ENCODE measurements around the gene FBN2. TPM values are rescaled to one million over a fixed set of nuclear protein-coding genes. Genes with fewer than 3 reads are reported as not detected.

FBN2 gene
- polyA plus RNA-seq, 1 donor from 2014 or later = 1.6 TPM

GRCh38 chr5:128213833-128214232 is 324.2 kb downstream of the FBN2 start:
- no peaks in the 10 kb centered on the region for H4K20me1 ChIP-seq (ENCODE audit: insufficient read depth)
- H3F3A ChIP-seq (ENCODE audit: insufficient read depth, low read length, poor library complexity, severe bottlenecking) = no peaks in the 10 kb centered on the region
- no peaks in the 10 kb centered on the region for H3K27me3 ChIP-seq (ENCODE audit: insufficient read depth, low read depth, low read length)
- H3K79me2 ChIP-seq (replicated peaks; ENCODE audit: insufficient read depth, low read length) = no peaks in the 10 kb centered on the region
- no peak overlapping the region for H3K4me3 ChIP-seq (ENCODE audit: low read length)
- no peak overlapping the region for H3K27ac ChIP-seq (ENCODE audit: low read length)
- no peak for TF ChIP-seq MXI1 (conservative IDR thresholded peaks at IDR 0.05; ENCODE audit: poor library complexity, severe bottlenecking)
- TF ChIP-seq TAF1 (IDR thresholded peaks at IDR 0.05; ENCODE audit: low read depth) = no peak
- TF ChIP-seq CTCF (IDR thresholded peaks at IDR 0.05; ENCODE audit: poor library complexity, severe bottlenecking) = no peak
- no peak for TF ChIP-seq EZH2 (IDR thresholded peaks at IDR 0.05; ENCODE audit: borderline replicate concordance, insufficient read depth, low read length, poor library complexity, severe bottlenecking)
- TF ChIP-seq RAD21 (conservative IDR thresholded peaks at IDR 0.05) = no peak
- TF ChIP-seq REST (IDR thresholded peaks at IDR 0.05; ENCODE audit: borderline replicate concordance) = no peak
- no peak for TF ChIP-seq POLR2AphosphoS5 (IDR thresholded peaks at IDR 0.05)
- no peaks in the 10 kb centered on the region for H3K9me2 ChIP-seq (ENCODE audit: insufficient read depth, low read length)
- no peak overlapping the region for H3K4me2 ChIP-seq (ENCODE audit: low read length)
- no peaks in the 10 kb centered on the region for H3K36me3 ChIP-seq (ENCODE audit: insufficient read depth, low read length)
- H3K9ac ChIP-seq (ENCODE audit: low read length) = no peak overlapping the region
- no peaks in the 10 kb centered on the region for H3K9me3 ChIP-seq (ENCODE audit: low read length)
- no peak overlapping the region for H2AFZ ChIP-seq (ENCODE audit: low read depth, low read length)

- H3K4me3 ChIP-seq (ENCODE audit: low read length) = no peak overlapping the region
- no peaks in the 10 kb centered on the region for H3K79me2 ChIP-seq (replicated peaks; ENCODE audit: insufficient read depth, low read length)
- H3K9ac ChIP-seq (ENCODE audit: low read length) = no peak overlapping the region
- no peaks in the 10 kb centered on the region for H3F3A ChIP-seq (ENCODE audit: insufficient read depth, low read length, poor library complexity, severe bottlenecking)
- H2AFZ ChIP-seq (ENCODE audit: low read depth, low read length) = no peak overlapping the region
- H4K20me1 ChIP-seq (ENCODE audit: insufficient read depth) = no peaks in the 10 kb centered on the region
- no peaks in the 10 kb centered on the region for H3K36me3 ChIP-seq (ENCODE audit: insufficient read depth, low read length)
- H3K4me2 ChIP-seq (ENCODE audit: low read length) = no peak overlapping the region
- H3K27ac ChIP-seq (ENCODE audit: low read length) = no peak overlapping the region
- no peaks in the 10 kb centered on the region for H3K27me3 ChIP-seq (ENCODE audit: insufficient read depth, low read depth, low read length)
- H3K9me3 ChIP-seq (ENCODE audit: low read length) = no peaks in the 10 kb centered on the region
- H3K9me2 ChIP-seq (ENCODE audit: insufficient read depth, low read length) = no peaks in the 10 kb centered on the region
- peak; percentile 94 for TF ChIP-seq CTCF (IDR thresholded peaks at IDR 0.05; ENCODE audit: poor library complexity, severe bottlenecking)
- peak; percentile 99 for TF ChIP-seq SMC3 (conservative IDR thresholded peaks at IDR 0.05; ENCODE audit: poor library complexity)
- peak; percentile 97 for TF ChIP-seq RAD21 (conservative IDR thresholded peaks at IDR 0.05)
- no peak for TF ChIP-seq TAF1 (IDR thresholded peaks at IDR 0.05; ENCODE audit: low read depth)
Observed at GRCh38 chr5:128213340-128213739, 324.7 kb downstream of the FBN2 start.
